Gastrocnemius medialis (tissue), 4 donors: ENCODE measurements around the gene RSPRY1. TPM values are rescaled to one million over a fixed set of nuclear protein-coding genes. Genes with fewer than 3 reads are reported as not detected.
A peak's percentile ranks its signal among the peaks of the same experiment; 100 is the strongest.

ENCODE experiments used
- ATAC-seq, 2 donors: fragments of 150-250 bp; one replicate each; pipeline ENCODE4 v1.9.1; 2016
- DNase-seq, 2 donors: peaks; one replicate each; pipeline ENCODE4 v3.0.0-alpha.2; 2019
- H3K27ac ChIP-seq, 4 donors: fragments of 200-600 bp; sonication (generic); 1 replicate in 1 of 4; 2 replicates in 3 of 4; pipeline ENCODE4 v1.5.1; 2016 to 2018; ENCODE audit warnings: mild to moderate bottlenecking in 2 of 4, moderate library complexity in 1 of 4
- H3K27me3 ChIP-seq, 3 donors: fragments of 200-600 bp; sonication (generic) in 2 of 3; 1 replicate in 1 of 3; 2 replicates in 2 of 3; pipeline versions ENCODE4 v1.5.1 to v1.6.0; 2016 to 2019; ENCODE audit warnings: mild to moderate bottlenecking in 1 of 3, moderate library complexity in 1 of 3
- H3K36me3 ChIP-seq, 2 donors: fragments of 200-600 bp; sonication (generic) in 1 of 2; one replicate each; pipeline ENCODE4 v1.5.1; 2017 to 2018
- H3K4me1 ChIP-seq, 2 donors: fragments of 200-600 bp; sonication (generic) in 1 of 2; one replicate each; pipeline ENCODE4 v1.5.1; 2016 to 2017; ENCODE audit warnings: mild to moderate bottlenecking in 2 of 2
- H3K4me3 ChIP-seq, 4 donors: fragments of 200-600 bp; sonication (generic) in 3 of 4; 1 replicate in 1 of 4; 2 replicates in 3 of 4; pipeline ENCODE4 v1.5.1; 2016 to 2019; ENCODE audit warnings: mild to moderate bottlenecking in 2 of 4
- H3K9me3 ChIP-seq, 3 donors: fragments of 200-600 bp; sonication (generic) in 2 of 3; 1 replicate in 1 of 3; 2 replicates in 2 of 3; pipeline ENCODE4 v1.5.1; 2016 to 2019
- POLR2A ChIP-seq, 2 donors: fragments of 450-650 bp; IDR thresholded peaks; one replicate each; pipeline ENCODE4 v1.6.1; 2017; ENCODE audit warnings: antibody characterized with exemption in 2 of 2, mild to moderate bottlenecking in 2 of 2, moderate library complexity in 2 of 2
- in situ Hi-C, 4 donors: fragments of 200-750 bp; cut with MboI; loops; one replicate each; pipeline versions ENCODE4 v1.15.0 to v1.8.0; 2017; ENCODE audit warnings: low sequenced_read_pairs in 4 of 4
- intact Hi-C: fragments of 100-400 bp; cut with DNase I; formaldehyde crosslinking; loops from one replicate; pipeline ENCODE4 v1.15.1; 2023; ENCODE audit warnings: low total_unique reads
- total RNA-seq, 4 donors: library from RNA; depleted of rRNA; stranded (reverse); fragments of >200 nt; gene quantifications; one replicate each; pipeline versions ENCODE4 v1.1.0 to v1.2.3, GENCODE V29; 2016
- TF ChIP-seq, protein P1 (sequence below), 5 experiments: fragments of 450-650 bp in 3 of 5; fragments of 200-600 bp in 2 of 5; sonication (generic) in 2 of 5; IDR thresholded peaks in 4 of 5; conservative IDR thresholded peaks in 1 of 5; 1 replicate in 4 of 5; 2 replicates in 1 of 5; pipeline ENCODE4 v1.5.1; 2016 to 2019; ENCODE audit warnings: antibody characterized with exemption in 5 of 5, mild to moderate bottlenecking in 3 of 5, moderate library complexity in 3 of 5

RSPRY1 gene
- 10 to 100 TPM; 15.4 to 24.1 (median 20.7) TPM for total RNA-seq

DNA sequence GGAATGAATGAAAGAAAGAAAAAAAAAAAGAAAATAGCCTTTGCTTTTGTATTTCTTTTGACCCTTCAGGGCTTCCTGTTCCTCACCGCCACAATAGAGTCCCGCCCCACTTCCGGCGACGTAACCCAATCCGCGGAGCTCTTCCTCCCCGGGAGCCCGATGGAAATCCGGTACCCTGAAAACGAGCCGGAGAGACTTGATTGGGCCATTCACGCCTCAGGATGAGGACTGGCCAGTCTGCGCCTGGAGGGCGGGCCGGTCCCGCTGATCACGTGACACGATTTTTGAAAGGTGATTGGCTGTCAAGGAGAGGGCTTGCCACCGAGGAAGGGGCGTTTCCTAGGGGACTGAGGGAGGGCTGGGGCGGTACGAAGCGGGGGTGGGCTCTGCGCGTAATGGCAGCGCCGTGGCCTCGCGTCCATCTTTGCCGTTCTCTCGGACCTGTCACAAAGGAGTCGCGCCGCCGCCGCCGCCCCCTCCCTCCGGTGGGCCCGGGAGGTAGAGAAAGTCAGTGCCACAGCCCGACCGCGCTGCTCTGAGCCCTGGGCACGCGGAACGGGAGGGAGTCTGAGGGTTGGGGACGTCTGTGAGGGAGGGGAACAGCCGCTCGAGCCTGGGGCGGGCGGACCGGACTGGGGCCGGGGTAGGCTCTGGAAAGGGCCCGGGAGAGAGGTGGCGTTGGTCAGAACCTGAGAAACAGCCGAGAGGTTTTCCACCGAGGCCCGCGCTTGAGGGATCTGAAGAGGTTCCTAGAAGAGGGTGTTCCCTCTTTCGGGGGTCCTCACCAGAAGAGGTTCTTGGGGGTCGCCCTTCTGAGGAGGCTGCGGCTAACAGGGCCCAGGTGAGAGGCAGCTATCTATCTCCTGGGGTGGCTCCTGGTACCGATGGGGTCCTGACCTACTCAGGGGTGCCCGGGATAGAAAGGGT lies at the start of gene RSPRY1, which contains the start of gene PSME3IP1:
Gene RSPRY1, plus strand, starts transcription at position 385 of the 927 bp plus-strand sequence. CDS start 18,330 bp downstream, outside the sequence.
Gene PSME3IP1, minus strand, starts transcription at position 95 of the 927 bp plus-strand sequence. CDS start 12,185 bp downstream, outside the sequence.
- TF ChIP-seq POLR2A (IDR thresholded peaks at IDR 0.05) = peak; percentile 84 to 85
- TF ChIP-seq, protein P1, sequence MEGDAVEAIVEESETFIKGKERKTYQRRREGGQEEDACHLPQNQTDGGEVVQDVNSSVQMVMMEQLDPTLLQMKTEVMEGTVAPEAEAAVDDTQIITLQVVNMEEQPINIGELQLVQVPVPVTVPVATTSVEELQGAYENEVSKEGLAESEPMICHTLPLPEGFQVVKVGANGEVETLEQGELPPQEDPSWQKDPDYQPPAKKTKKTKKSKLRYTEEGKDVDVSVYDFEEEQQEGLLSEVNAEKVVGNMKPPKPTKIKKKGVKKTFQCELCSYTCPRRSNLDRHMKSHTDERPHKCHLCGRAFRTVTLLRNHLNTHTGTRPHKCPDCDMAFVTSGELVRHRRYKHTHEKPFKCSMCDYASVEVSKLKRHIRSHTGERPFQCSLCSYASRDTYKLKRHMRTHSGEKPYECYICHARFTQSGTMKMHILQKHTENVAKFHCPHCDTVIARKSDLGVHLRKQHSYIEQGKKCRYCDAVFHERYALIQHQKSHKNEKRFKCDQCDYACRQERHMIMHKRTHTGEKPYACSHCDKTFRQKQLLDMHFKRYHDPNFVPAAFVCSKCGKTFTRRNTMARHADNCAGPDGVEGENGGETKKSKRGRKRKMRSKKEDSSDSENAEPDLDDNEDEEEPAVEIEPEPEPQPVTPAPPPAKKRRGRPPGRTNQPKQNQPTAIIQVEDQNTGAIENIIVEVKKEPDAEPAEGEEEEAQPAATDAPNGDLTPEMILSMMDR (IDR thresholded peaks at IDR 0.05 in 4 of 5, conservative IDR thresholded peaks at IDR 0.05 in 1 of 5) = peak in 2 of 5 experiments; percentile 35 to 40
- peak within 1 kb of the TSS; percentile 92 to 97 (median 95) for H3K27ac ChIP-seq
- no peaks in the 10 kb centered on the region for H3K36me3 ChIP-seq
- H3K4me1 ChIP-seq = peaks cover 32 to 40% of the 10 kb centered on the region in 2 donors
- H3K27me3 ChIP-seq = no peaks in the 10 kb centered on the region
- in situ Hi-C loops (no loop called here), intact Hi-C loops (loop anchor here (1.0 to 10.0 kb wide), 5 partner anchors 59 to 549 kb away; partner anchors contain the start of genes ARL2BP, CIAPIN1, COQ9 and CPNE2)
- ATAC-seq = peak; percentile 97 to 99
- DNase-seq = peak; percentile 99
- no peaks in the 10 kb centered on the region for H3K9me3 ChIP-seq
- H3K4me3 ChIP-seq = peak within 1 kb of the TSS; percentile 81 to 94 (median 92)

DNA sequence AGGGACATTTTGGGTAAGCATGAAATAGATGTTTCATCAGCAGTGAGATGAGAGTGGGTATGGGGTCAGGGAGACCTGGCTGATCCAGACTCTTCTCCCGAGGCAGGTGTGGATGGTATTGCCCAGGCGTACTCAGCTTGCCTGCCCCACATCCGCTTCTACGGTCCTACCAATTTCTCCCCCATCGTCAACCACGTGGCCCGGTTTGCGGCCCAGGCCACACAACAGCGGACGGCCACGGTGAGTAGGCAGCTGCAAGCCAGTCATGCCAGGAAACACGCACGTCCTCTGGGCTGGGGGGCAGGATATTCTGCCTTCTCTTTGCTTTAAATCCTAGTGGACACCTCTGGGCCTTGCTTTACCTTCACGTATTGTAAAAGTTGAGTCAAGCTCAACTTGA lies 49.1 kb upstream of the RSPRY1 start:
- Histone ChIP-seq H3K4me3 (no peak overlapping the region), H3K4me1 (peaks cover 0 to 1% of the 10 kb centered on the region in 2 donors), H3K27ac (no peak overlapping the region), H3K36me3 (no peaks in the 10 kb centered on the region), H3K9me3 (no peaks in the 10 kb centered on the region), H3K27me3 (no peaks in the 10 kb centered on the region)
- intact Hi-C loops (no loop called here), in situ Hi-C loops (no loop called here)
- TF ChIP-seq, protein P1 (IDR thresholded peaks at IDR 0.05 in 4 of 5, conservative IDR thresholded peaks at IDR 0.05 in 1 of 5) = no peak
- TF ChIP-seq POLR2A (IDR thresholded peaks at IDR 0.05) = no peak
- DNase-seq (no peak), ATAC-seq (no peak)

DNA sequence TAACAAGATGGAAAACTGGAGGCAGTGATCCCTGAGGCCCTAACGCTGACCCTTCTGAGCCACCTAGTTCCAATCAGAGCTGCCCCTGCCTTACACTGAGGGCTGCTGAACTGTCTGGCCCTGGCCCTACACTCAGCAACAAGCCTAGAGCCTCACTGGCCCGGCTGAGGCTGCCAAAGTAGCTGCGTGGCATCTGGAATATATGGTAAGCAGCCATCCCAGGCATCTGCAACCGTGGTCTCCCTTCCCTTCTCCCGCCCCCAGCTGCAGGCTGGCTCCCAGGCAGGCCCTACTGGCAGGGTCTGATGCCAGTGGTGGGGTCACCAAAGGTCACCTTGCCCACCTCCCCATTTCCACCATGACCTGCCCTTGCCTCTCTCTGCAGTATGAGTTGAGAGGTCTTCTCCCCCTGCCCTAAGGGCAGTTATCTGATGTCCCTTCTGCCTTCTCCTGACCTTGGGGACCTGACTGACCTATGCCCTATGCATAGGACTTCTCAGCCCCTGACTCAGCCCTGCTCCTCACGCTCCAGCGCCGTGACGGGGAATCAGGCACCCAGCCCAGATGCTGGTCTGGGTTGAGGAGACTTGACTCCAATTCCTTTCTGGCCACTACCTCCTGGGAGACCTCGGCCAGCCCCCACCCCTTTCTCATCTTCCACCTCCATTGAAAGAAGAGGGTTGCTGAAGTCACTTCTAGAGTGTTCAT lies 48.4 kb upstream of the RSPRY1 start:
- TF ChIP-seq, protein P1 (IDR thresholded peaks at IDR 0.05 in 4 of 5, conservative IDR thresholded peaks at IDR 0.05 in 1 of 5) = no peak
- TF ChIP-seq POLR2A (IDR thresholded peaks at IDR 0.05) = no peak
- Histone ChIP-seq H3K36me3 (no peaks in the 10 kb centered on the region), H3K27me3 (no peaks in the 10 kb centered on the region), H3K4me1 (peaks cover 0 to 4% of the 10 kb centered on the region in 2 donors), H3K9me3 (no peaks in the 10 kb centered on the region), H3K27ac (no peak overlapping the region), H3K4me3 (no peak overlapping the region)
- intact Hi-C loops (no loop called here), in situ Hi-C loops (no loop called here)
- DNase-seq (no peak), ATAC-seq (no peak)

DNA sequence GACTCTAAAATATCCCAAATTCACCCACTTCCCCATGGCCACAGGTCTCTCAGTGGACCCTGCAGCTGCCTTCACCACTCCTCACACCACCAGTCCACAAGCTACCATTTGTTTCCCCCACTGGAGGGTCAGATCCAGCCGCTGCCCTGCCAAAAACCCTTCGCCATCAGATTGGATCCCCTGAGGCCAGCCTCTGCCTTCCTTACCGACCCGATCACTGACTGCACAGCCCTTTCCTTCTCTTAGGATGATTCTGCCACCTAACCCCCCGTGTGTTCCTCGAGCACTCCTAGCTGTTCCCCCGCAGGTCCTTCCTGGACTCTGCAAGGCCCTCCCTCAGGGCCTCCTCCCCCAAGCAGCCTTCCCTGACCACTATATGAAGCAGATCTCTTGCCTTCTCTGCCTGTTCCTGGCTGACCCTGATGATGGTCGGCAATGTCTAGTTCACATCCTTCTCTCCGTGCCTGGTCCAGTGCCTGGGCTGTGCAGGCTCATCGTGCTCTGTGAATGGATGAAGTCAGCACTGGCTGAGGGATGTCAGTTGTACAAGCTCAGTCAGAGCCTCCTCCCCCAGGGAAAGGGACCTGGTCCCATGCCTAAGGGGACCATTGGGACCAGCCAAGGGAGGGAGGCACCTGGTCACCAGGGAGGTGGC lies 47.7 kb upstream of the RSPRY1 start:
- Histone ChIP-seq H3K9me3 (no peaks in the 10 kb centered on the region), H3K27me3 (no peaks in the 10 kb centered on the region), H3K4me3 (no peak overlapping the region), H3K4me1 (peaks cover 0 to 7% of the 10 kb centered on the region in 2 donors), H3K36me3 (no peaks in the 10 kb centered on the region), H3K27ac (no peak overlapping the region)
- DNase-seq (no peak), ATAC-seq (no peak)
- TF ChIP-seq POLR2A (IDR thresholded peaks at IDR 0.05) = no peak
- TF ChIP-seq, protein P1 (IDR thresholded peaks at IDR 0.05 in 4 of 5, conservative IDR thresholded peaks at IDR 0.05 in 1 of 5) = no peak
- in situ Hi-C loops = no loop called here
- intact Hi-C loops = no loop called here
